ENCODE measurements around the gene ZFP69B.

The ZFP69B gene

DNA sequence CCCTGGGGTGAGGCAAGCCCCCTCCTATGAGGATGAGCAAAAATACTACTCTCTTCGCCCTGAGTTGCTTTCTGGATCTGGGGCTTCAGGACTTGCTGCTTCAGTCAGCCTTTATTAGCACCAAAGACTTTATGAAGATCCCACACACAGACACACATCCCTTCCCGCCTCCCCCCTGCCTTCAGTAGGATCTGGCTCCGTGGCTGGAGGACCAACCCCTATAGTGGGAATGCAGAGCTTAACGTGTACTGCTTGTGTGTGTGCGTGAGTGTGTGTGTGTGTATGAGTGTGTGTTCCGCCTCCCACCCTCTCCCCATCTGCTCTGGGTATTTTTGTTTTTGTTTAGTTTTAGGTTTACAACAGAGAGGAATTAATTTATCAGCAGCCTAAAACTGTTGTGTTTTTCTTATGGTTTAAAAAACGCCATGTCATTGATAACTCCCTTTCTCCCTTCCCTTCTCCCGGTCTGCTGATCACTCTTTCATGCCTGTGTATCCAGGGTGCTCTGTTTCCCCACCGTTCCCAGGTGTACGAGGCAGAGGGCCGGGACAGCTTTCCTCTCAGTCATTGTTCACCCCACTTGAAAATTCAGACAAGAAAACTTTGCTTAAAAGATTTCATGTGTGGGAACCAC lies 27.5 kb upstream of the ZFP69B start:
- TF ChIP-seq, protein P1, sequence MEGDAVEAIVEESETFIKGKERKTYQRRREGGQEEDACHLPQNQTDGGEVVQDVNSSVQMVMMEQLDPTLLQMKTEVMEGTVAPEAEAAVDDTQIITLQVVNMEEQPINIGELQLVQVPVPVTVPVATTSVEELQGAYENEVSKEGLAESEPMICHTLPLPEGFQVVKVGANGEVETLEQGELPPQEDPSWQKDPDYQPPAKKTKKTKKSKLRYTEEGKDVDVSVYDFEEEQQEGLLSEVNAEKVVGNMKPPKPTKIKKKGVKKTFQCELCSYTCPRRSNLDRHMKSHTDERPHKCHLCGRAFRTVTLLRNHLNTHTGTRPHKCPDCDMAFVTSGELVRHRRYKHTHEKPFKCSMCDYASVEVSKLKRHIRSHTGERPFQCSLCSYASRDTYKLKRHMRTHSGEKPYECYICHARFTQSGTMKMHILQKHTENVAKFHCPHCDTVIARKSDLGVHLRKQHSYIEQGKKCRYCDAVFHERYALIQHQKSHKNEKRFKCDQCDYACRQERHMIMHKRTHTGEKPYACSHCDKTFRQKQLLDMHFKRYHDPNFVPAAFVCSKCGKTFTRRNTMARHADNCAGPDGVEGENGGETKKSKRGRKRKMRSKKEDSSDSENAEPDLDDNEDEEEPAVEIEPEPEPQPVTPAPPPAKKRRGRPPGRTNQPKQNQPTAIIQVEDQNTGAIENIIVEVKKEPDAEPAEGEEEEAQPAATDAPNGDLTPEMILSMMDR (IDR thresholded peaks at IDR 0.05; ENCODE audit: low read depth, low read length), result no peak
- no peak for DNase-seq (ENCODE audit: extremely low read depth, low read depth)

DNA sequence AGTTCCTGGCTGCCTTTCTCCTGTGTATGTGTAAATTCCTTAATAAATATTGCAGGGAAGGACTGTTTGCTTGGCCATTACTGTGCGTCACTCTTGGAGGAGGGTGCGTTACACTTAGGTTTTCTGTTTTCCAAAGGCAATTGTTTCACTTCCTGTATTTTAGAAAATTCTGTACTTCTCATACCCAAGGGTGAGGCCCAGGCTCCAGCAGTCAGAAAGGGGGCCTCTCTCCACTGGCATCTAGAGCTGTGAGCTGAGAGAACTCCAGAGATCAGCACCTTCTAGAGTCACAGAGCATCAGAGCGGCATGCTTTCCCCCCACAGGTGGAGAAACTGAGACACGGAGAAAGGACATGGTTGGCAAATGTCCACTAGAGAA lies 27.0 kb upstream of the ZFP69B start:
- no peak for DNase-seq (ENCODE audit: extremely low read depth, low read depth)
- TF ChIP-seq, protein P1 (IDR thresholded peaks at IDR 0.05; ENCODE audit: low read depth, low read length), result no peak

DNA sequence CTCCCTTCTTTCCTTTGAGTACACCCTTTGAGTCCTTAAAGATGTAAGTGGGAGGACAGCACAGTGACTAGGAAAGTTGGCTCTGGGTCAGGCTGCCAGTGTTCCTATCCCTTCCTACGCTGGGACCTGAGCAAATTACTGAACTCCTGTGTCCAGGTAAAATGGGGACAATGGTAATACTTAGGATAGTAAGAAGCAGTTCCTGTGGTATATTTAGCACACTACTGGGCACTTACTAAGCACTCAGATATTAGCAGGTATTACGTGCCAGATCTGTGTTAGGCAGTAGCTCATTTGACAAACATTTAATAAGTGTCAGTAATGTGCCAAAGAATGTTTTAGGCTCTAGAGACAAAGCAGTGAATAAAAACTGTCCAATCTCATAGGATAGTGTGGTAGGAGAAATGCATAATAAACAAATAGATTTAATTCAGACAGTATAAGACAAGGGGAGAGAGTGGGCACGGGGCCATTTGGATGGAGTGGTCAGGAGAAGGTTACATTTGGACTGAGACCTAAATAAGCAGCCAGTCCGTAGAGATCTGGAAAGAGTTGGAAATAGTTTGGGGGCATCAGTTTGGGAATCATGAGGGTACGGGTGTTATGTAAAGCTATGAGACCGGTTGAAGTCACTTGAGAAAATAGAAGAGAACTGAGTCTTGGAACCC lies 26.2 kb upstream of the ZFP69B start:
- DNase-seq (ENCODE audit: extremely low read depth, low read depth), result no peak
- TF ChIP-seq, protein P1 (IDR thresholded peaks at IDR 0.05; ENCODE audit: low read depth, low read length), result no peak

DNA sequence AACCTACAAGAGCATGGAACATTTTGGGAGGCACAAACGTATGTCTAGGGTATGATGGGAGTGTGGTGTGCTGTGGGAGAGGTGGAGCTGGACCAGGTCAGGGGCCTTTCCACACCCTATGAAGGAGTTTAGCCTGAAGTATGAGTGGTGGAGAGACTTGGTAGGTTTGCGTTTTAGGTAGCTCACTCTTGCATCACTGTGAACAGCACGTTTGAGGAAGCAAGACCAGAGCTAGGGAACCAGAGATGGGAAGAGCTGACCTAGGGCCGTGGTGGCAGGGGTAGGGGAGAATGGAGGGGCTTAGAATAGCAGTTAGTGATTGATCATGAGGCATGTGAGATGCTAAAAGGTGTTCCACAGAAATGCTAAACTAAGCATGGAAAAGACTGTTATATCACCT lies 25.1 kb upstream of the ZFP69B start:
- no peak for DNase-seq (ENCODE audit: extremely low read depth, low read depth)
- TF ChIP-seq, protein P1 (IDR thresholded peaks at IDR 0.05; ENCODE audit: low read depth, low read length), result no peak

DNA sequence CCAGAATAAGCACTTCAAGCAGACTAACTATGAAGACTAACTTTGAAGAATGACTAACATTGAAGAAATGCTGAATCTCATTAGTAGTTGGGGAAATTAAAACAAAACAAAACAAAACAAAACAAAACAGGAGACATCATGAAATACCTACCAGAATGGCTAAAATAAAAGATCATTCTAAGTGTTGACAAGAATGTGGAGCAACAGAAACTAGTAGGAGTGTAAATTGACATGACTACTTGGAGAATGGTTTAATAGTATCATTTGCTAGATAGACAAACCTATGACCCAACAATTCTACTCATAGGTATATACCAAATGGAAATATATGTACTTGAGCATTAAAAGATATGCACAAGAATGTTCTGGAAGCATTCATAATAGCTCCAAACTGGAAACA lies 18.9 kb upstream of the ZFP69B start:
- no peak for DNase-seq (ENCODE audit: extremely low read depth, low read depth)

DNA sequence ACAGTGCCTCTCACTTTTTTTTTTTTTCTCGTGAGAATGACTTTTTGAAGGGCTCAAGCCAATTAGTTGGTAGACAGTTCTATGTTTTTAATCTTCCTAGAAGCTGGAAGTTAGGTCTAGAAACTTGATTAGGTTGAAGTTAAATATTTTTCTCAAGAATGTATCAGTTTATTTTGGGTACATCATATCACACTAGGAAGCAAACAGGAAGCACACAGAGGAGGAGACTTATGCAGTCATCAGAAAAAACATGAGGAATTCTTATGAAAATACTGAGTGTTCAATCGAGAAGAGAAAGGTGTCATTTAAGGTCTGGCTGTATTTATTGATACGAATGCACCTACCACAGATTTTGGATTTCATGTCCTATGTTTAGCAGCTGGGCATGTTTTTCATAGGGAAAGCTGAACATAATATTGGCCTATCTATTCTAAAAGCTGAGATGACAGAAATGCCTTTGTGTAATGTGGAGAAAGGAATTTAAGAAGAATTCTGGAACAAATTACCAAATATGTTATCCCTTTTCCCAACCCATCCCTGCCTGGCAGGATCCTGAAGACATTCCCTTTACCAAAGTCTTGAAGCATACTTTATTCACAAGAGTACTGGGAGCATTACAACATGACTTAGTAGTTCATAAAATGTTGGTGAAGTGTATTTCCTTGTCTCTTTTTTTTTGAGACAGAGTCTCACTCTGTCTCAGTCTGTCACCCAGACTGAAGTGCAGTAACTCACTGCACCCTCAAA lies 17.5 kb upstream of the ZFP69B start:
- DNase-seq (ENCODE audit: extremely low read depth, low read depth), result no peak
- TF ChIP-seq, protein P1 (IDR thresholded peaks at IDR 0.05; ENCODE audit: low read depth, low read length), result no peak

More for the DNA sequence above, 18.9 kb upstream of the ZFP69B start:
- TF ChIP-seq, protein P1 (IDR thresholded peaks at IDR 0.05; ENCODE audit: low read depth, low read length), result no peak

DNA sequence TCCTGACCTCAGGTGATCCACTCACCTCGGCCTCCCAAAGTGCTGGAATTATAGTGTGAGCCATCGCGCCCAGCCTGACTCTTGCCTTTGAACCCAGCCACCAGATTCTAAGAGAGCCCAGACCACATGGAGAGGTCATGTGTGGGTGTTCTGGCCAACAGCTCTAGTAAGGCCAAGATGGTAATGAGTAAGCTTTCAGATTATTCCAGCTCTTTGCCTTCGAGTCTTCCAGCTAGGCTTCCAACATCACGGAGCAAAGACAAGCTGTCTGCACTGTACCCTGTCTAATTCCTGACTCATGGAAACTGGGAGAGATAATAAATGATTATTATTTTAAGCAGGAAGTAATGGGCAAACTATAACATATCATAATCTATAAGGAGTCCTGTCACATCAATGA lies 14.8 kb upstream of the ZFP69B start:
- no peak for DNase-seq (ENCODE audit: extremely low read depth, low read depth)
- TF ChIP-seq, protein P1 (IDR thresholded peaks at IDR 0.05; ENCODE audit: low read depth, low read length), result no peak
